Left ventricle myocardium superior (tissue), 1 donor: ENCODE data around the gene HOXD1. TPM values are rescaled to one million over a fixed set of nuclear protein-coding genes. Genes with fewer than 3 reads are reported as not detected.

Experiments used
- ATAC-seq: fragments of 200-7000 bp; cut with Tn5 transposase; one replicate; pipeline ENCODE4 v1.9.1; 2020; ENCODE audit warnings: mild to moderate bottlenecking, moderate library complexity
- DNase-seq: peaks from one replicate; pipeline ENCODE4 v3.0.0-alpha.2; 2020
- intact Hi-C: fragments of 100-400 bp; cut with micrococcal nuclease; formaldehyde crosslinking; loops from one replicate; pipeline ENCODE4 v1.11.0; 2022
- total RNA-seq: library from RNA; stranded (reverse); fragmentation: NEBNext Ultra II Directional; extraction: Animal tissue kit (Norgen Biotek cat#: 25700); gene quantifications from one replicate; pipeline ENCODE4 v1.2.1, GENCODE V29; 2021
- donor health status: DM: no; HTN: yes; CAD: no; lungs with severe emphysema.

HOXD1 gene
- total RNA-seq, 1 donor from 2014 or later: not detected

- intact Hi-C loops: no loop called here
- no peak for ATAC-seq
- no peak for DNase-seq
Observed at GRCh38 chr2:176151442-176152287, 36.8 kb upstream of the HOXD1 start, which contains the start of gene HOXD4. Gene HOXD4, plus strand, starts transcription at chr2:176151550. Its CDS starts 84 bp downstream, at chr2:176151634.

DNA sequence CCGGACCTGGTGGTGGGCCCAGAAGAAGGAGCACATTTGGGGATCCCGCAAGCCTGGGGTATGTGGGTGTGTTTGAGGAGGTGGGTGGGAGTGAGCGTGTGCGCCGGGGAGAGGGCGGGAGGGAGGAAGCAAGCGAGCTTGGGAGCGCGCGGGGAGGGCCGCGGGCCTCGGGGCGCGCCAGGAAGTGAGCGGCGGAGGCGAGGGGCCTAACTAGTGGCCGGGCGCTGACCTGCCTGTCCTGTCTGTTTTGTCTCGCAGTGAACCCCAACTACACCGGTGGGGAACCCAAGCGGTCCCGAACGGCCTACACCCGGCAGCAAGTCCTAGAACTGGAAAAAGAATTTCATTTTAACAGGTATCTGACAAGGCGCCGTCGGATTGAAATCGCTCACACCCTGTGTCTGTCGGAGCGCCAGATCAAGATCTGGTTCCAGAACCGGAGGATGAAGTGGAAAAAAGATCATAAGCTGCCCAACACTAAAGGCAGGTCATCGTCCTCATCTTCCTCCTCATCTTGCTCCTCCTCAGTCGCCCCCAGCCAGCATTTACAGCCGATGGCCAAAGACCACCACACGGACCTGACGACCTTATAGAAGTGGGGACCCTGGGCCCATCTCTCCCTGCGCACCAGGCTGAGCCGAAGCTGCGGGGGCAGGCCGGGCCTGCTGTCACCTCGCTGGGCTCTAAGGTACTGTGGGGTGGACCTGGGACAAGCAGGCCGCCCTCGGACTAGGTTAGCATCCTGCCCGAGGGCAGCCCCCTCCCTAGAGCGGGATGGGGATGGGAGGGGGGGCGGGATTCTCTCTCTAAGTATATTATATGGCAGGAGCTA lies 35.9 kb upstream of the HOXD1 start:
- intact Hi-C loops: no loop called here
- ATAC-seq (no peak), DNase-seq (no peak)

DNA sequence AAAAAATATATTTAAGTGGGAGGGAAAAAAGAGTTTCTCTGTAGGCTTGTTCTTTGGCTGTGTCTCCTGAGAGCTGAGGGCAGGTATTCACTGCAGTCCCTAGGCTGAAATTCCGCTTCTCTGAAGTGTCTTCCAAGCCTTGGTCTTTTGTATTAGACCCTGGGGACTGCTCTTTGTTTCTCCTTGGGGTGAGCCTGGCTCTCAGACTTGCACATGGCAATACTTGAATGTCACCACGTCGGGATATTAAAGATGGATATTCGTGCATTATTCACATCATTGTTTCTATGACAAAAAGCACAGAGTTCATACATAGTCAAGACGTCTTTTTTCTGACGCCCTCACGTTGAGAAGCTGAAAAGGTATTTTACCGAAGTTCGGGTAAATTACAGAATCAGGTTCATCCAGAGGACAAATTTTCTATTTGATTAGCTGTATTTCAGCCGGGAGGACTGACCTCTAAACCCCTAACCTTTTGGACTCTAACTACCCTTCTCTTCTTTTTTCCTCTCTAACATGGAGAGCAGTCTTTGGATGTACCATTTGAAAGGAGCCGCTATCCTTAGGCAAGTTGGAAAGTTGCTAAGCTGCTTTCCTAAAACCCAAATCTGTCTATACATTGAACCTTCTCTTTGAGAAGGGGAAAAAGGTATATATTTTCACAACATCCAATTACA lies 33.8 kb upstream of the HOXD1 start:
- intact Hi-C loops: no loop called here

DNA sequence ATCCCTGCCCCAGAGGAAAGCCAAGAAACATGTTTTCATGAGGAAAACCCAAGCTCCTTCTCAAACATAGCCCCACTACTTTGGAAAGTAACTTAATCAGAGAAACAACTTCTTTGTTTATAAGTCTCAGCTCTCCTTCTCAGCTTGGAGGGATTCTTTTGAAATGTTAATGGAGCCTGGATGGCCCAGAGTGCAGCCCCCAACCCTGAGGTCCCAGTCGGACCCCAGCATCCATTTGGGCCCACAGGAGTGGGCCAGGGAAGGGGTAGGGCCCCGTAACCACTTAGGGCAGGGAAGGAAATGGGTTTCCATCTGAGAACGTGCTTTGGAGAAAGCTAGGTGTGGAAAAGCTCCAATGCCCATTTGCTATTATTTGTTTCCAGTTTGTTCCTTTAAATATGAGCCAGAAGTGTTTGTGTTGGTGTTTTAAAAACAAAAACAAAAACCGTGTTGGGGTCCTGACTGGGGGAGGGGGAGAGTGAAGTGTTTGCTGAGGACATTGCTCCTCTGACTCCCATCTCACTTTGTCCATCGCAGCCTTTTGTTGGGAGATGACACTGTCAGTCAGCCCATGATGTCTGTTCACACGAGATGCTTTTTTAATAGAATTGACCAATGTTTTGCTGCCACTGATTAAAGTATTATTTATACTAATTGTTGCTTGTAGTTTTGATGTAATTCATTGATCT lies 33.0 kb upstream of the HOXD1 start:
- intact Hi-C loops: no loop called here
- no peak for DNase-seq

More for the DNA sequence above, 33.8 kb upstream of the HOXD1 start:
- DNase-seq (no peak), ATAC-seq (no peak)

GRCh38 chr2:176156301-176156806 lies 32.1 kb upstream of the HOXD1 start:
- intact Hi-C loops: no loop called here
- no peak for DNase-seq

More for the DNA sequence above, 33.0 kb upstream of the HOXD1 start:
- ATAC-seq: no peak

DNA sequence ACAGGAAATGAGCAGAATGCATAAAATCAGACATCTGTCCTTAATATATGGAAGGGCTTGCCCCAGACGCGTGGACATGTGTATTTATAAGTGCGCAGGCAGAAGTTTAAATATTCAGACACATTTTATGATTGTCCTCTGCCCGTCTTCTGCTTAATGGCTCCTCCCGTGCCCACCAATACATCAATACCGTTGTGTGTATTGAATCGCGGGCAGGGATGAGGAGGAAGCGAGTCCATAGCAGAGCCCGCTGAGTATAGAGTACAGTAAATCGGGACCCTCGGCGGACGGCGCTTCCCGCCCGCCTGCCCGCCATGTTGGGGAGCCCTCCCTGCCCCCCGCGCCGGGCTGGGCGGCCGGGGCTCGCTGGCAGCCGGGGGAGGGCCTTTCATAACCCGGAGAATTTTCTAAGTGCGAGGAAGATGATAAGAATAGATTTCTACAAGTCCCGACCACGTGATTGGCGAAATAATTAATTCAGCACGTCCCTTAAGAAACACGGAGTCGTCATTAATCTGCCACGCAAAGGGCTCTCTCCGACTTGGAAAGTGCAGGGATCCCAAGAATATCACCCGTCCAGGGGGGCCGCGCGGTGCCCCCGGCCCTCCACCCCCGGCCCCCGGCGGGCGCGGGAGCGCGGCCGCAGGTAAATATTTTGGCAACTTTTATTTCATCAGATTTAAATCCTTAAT lies 31.5 kb upstream of the HOXD1 start, which contains the start of gene HOXD3:
Gene HOXD3, plus strand, starts transcription at position 501 of the 692 bp plus-strand sequence. CDS start 11,808 bp downstream, outside the sequence.
- intact Hi-C loops: no loop called here

More at GRCh38 chr2:176156301-176156806, 32.1 kb upstream of the HOXD1 start:
- ATAC-seq: no peak

DNA sequence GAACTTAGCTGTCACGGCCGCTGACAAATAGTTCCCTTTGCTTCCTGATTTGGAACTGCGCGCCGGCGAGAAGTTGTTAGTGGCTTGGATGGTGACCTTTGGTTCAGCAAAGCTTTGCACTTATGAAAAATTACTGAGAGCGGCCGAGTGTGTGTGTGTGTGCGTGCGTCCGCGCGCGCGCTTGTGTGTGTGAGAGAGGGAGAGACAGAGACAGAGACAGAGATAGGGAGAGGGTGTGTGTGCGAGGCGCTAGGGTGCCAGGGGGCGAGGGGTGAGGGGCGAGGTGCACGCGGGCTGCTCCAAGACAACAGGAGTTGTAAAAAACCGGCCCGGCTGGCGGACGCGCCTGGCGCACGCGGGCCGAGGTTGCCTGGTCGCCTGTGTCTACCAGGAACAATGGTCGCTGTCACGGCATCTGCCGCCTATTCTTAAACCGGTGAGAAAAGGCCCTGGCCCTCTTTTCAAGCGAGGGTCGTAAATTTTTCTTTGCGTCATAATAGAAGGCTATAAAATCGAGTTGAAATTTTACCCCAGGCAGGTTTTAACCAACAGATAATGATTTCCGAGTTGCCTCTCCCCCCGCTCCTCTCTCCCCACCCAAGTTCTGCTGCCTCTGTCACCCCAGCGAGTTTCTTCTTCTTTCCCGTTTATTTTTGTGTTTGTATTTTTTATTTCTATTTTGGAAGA lies 30.8 kb upstream of the HOXD1 start:
- no peak for ATAC-seq
- intact Hi-C loops: no loop called here

More for the DNA sequence above, 31.5 kb upstream of the HOXD1 start, which contains the start of gene HOXD3:
- DNase-seq: no peak
- no peak for ATAC-seq

DNA sequence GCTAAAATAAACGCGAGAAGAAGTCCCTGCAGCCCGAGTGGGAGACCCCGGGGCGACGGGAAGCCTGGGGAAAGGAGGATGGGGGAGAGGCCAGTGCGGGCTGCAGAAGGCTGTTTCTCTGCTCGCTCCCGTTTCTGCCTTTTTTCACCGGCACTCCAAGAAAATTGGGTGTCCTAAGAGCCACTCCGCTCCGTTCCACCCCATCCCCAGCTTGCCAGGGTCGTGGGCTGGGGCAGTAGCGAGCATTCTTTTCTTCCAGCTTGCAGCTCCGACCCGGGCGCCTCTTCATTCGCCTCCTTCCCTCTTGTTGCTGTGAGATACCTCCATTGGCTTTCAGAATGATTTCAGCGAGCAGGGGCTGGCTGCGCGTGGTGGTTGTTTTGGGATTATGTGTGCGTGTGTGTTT lies 30.3 kb upstream of the HOXD1 start:
- DNase-seq (no peak), ATAC-seq (no peak)
- intact Hi-C loops: no loop called here

More for the DNA sequence above, 30.8 kb upstream of the HOXD1 start:
- no peak for DNase-seq

- intact Hi-C loops: no loop called here
- ATAC-seq (no peak), DNase-seq (no peak)
Observed at GRCh38 chr2:176158855-176159662, 29.4 kb upstream of the HOXD1 start.

DNA sequence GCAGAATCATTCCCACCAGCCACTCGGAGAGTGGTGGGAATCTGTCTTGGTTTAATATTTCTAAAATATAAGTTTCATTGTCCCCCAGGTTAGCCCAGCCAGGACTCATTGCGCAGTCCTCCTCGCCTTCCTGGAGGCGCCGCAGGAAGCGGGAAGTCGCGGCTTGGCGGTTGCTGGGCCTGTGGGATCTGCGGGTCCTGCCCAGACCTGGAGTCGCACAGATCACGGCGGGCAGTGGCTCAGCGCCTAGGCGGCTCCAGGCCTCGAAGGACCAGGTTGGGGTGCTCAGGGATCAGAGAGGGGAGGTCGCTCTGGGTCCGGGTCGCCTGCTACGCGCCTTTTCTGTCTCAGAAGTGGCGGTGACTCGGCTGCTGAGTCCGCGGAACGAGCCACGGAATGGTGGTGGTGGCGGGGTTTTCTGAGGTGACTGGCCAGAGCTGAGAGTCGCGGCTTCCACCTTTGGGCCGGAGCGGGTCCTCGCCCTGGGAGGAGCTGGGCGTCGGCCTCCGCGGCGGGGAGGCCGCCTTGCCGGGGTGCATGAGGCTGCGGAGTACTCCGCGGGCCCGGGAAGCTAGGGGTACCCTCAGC lies 28.7 kb upstream of the HOXD1 start:
- DNase-seq (no peak), ATAC-seq (no peak)
- intact Hi-C loops: no loop called here

GRCh38 chr2:176160251-176160985 lies 28.1 kb upstream of the HOXD1 start:
- intact Hi-C loops: no loop called here
- DNase-seq: no peak
- ATAC-seq: no peak

DNA sequence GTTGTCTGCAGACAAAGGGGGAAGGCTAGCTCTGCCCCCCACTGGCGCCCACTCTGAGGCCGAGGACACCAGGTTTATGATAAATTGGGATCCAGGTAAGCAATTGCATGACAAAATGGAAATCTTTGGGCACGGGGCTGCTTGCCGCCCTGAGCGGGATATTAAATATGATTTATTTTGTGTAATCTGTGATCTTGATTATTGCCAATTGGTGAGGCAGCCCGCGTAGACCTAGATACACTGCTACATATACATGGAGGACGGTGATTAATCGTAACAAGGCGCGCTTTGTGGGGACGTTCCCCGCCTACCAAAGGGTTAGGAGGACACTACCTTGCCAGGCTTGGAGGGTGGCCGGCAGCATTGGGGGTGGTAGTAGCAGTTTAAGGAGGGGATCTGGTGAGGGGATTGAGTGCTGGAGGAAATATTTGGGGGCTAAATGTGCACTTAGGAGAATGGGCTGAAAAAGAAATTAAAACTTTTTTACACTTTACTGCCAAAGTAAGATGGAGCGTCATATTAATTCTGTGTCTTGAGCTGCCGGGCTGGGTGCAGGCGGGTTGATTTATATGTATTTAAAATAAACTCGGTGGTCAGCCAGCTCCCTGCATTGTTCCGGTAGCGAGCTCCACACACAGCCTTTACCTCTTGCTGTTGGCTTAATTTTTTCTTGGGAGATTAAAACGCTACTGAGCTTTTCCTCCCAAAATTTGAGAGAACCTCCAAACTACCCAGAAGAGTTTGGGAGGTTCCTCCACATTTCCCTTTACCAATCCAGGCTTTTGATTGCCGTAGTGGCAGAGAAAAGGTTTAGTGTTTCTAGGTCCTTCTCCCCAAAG lies 27.3 kb upstream of the HOXD1 start:
- no peak for DNase-seq
- ATAC-seq: no peak
- intact Hi-C loops: no loop called here

- intact Hi-C loops: no loop called here
- no peak for DNase-seq
- ATAC-seq: no peak
Observed at GRCh38 chr2:176161825-176162626, 26.4 kb upstream of the HOXD1 start.
